ENCODE measurements around the gene MARCHF2. TPM values are rescaled to one million over a fixed set of nuclear protein-coding genes. Genes with fewer than 3 reads are reported as not detected.
A peak's percentile ranks its signal among the peaks of the same experiment; 100 is the strongest.

The MARCHF2 gene
- total RNA-seq, 2 experiments from 2014 or later: 9.1 to 10.1 TPM

DNA sequence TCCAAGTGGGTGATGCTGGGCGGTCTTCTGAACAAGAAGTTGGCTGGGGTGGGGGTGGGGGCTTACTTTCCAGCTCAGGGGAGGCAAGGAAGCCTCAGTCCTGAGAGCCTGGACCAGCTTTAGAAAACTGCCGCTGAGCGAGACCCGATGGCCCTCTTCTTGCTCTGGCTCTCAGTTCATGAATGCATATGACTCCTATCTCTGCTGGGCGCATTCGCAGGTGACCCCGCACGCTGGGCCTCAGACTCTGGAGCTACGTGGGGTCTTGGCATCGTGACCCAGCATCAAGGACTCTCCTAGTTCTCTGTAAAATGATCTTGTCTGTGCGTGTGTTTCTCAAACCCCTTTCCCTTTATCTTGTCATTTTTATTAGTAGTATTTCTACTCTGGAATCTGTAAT is 69.6 kb downstream of the MARCHF2 start:
- no peak for DNase-seq
- H3K4me1 Mint-ChIP-seq: peaks cover 69% of the 10 kb centered on the region
- POLR2A ChIA-PET: interaction anchor here (0.7 to 0.9 kb wide), 3 partner anchors 11 to 55 kb away, joined by 3 to 4 read pairs (median 3); no protein-coding TSS in a partner anchor
- no peak overlapping the region for H3K4me3 Mint-ChIP-seq
- CTCF ChIA-PET: interaction anchor here (0.9 to 1.2 kb wide), 3 partner anchors 11 to 95 kb away, joined by 4 read pairs; no protein-coding TSS in a partner anchor
- no peak for ATAC-seq
- H3K36me3 Mint-ChIP-seq (ENCODE audit: low read depth): peaks cover 75% of the 10 kb centered on the region
- no peaks in the 10 kb centered on the region for H3K27me3 Mint-ChIP-seq
- peak overlapping the region; percentile 39 for H3K27ac Mint-ChIP-seq
- intact Hi-C loops (cut with DNase I, micrococcal nuclease): loop anchor here in 1 of 2 experiments (5.0 kb wide), 1 partner anchor 35 kb away; no protein-coding TSS in a partner anchor
- no peaks in the 10 kb centered on the region for H3K9me3 Mint-ChIP-seq (ENCODE audit: low read depth)

DNA sequence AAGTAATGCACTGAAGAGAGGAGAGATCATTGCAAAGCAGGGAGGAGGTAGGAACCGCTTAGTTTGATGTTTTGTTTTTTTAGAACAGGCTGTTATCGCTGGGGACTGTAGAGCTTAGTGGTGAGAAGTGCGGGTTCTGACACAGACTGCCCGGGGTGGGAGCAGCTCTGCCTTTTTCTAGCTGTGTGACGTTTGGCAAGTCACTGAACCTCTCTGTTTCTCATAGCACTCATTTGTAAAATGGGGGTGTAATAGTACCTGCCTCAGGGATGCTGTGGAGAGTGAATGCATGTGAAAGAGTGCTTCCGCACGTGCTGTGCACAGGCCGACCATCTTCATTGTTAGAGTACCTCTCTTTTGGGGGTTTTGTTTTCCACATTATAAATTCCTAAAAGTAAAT is 70.1 kb downstream of the MARCHF2 start:
- Mint-ChIP-seq H3K36me3 (ENCODE audit: low read depth) (peaks cover 74% of the 10 kb centered on the region), H3K9me3 (ENCODE audit: low read depth) (no peaks in the 10 kb centered on the region), H3K27me3 (no peaks in the 10 kb centered on the region), H3K27ac (peak overlapping the region; percentile 39), H3K4me1 (peaks cover 69% of the 10 kb centered on the region), H3K4me3 (no peak overlapping the region)
- DNase-seq (no peak), ATAC-seq (no peak)
- CTCF ChIA-PET: interaction anchor here (0.9 to 1.1 kb wide), 2 partner anchors 11 to 21 kb away, joined by 4 read pairs; no protein-coding TSS in a partner anchor
- POLR2A ChIA-PET: interaction anchor here (0.9 kb wide), 1 partner anchor 29 kb away, joined by 3 read pairs; no protein-coding TSS in a partner anchor
- intact Hi-C loops (cut with DNase I, micrococcal nuclease): loop anchor here in 1 of 2 experiments (5.0 kb wide), 1 partner anchor 36 kb away; no protein-coding TSS in a partner anchor

DNA sequence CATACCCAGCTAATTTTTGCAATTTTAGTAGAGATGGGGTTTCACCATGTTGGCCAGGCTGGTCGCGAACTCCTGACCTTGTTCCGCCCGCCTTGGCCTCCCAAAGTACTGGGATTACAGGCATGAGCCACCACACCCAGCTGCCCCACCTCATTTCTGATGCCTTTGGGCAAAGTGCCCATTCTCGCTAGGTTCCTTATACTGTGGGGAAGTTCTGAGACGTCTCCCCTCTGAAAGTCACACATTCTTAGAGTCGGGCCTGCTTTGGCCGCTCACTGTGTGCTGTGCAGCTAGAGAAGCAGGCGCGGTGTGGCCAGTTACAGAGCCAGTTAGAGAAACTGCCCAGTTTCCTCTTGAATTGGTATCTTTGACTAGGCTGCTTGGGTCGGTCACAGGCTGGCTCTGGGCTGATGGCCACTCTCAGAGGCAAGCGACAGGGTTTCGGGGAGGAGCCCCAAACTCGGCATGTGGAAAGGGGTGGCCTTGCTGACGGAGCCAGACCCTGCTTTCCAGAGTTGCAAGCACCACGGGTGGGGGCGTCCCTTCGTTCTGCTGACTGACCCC is 71.3 kb downstream of the MARCHF2 start:
- intact Hi-C loops (cut with DNase I, micrococcal nuclease): loop anchor here in 1 of 2 experiments (5.0 kb wide), 1 partner anchor 37 kb away; no protein-coding TSS in a partner anchor
- Mint-ChIP-seq H3K9me3 (ENCODE audit: low read depth) (no peaks in the 10 kb centered on the region), H3K4me3 (no peak overlapping the region), H3K27me3 (no peaks in the 10 kb centered on the region), H3K36me3 (ENCODE audit: low read depth) (peaks cover 73% of the 10 kb centered on the region), H3K4me1 (peaks cover 57% of the 10 kb centered on the region), H3K27ac (no peak overlapping the region)
- ChIA-PET POLR2A (no interaction called here), CTCF (no interaction called here)
- ATAC-seq (no peak), DNase-seq (no peak)

DNA sequence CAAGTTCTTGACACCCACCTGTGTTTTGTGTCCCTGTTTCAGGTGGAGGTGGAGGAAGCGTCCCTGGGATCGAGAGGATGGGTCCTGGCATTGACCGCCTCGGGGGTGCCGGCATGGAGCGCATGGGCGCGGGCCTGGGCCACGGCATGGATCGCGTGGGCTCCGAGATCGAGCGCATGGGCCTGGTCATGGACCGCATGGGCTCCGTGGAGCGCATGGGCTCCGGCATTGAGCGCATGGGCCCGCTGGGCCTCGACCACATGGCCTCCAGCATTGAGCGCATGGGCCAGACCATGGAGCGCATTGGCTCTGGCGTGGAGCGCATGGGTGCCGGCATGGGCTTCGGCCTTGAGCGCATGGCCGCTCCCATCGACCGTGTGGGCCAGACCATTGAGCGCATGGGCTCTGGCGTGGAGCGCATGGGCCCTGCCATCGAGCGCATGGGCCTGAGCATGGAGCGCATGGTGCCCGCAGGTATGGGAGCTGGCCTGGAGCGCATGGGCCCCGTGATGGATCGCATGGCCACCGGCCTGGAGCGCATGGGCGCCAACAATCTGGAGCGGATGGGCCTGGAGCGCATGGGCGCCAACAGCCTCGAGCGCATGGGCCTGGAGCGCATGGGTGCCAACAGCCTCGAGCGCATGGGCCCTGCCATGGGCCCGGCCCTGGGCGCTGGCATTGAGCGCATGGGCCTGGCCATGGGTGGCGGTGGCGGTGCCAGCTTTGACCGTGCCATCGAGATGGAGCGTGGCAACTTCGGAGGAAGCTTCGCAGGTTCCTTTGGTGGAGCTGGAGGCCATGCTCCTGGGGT is 72.7 kb downstream of the MARCHF2 start:
- H3K36me3 Mint-ChIP-seq (ENCODE audit: low read depth): peaks cover 71% of the 10 kb centered on the region
- ChIA-PET POLR2A (interaction anchor here (0.6 kb wide), 2 partner anchors 52 to 794 kb away, joined by 3 read pairs; no protein-coding TSS in a partner anchor), CTCF (interaction anchor here (0.6 to 1.7 kb wide), 3 partner anchors 20 to 145 kb away, joined by 3 to 10 read pairs (median 4); no protein-coding TSS in a partner anchor)
- H3K4me3 Mint-ChIP-seq: no peak overlapping the region
- intact Hi-C loops (cut with DNase I, micrococcal nuclease): loop anchor here in 1 of 2 experiments (2.0 kb wide), 1 partner anchor 41 kb away; the partner anchor contains the start of gene HNRNPM
- no peaks in the 10 kb centered on the region for H3K9me3 Mint-ChIP-seq (ENCODE audit: low read depth)
- H3K27ac Mint-ChIP-seq: peak overlapping the region; percentile 95
- peaks cover 51% of the 10 kb centered on the region for H3K4me1 Mint-ChIP-seq
- no peak for DNase-seq
- H3K27me3 Mint-ChIP-seq: no peaks in the 10 kb centered on the region
- no peak for ATAC-seq

DNA sequence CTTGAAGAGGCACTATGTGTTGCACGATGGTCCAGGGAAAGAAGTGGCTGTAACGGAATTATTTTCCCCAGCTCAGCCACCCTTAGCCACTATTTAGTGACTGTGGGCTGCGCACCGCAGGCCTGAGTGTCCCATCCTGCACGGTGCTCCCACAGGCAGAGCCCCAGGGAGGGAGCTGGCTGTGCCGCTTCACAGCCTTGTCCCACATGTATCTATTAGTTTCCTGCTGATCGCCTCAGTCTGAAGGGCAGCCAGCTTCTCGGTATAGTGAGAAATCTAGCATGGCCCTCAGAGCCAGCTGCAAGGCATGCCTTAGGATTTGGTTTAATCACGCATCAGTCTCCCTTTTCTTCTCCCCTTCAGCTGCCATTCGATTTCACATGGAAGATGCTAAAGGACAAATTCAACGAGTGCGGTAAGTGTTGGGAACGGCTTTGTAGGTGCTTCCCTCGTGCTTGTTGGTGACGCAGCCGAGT is 73.6 kb downstream of the MARCHF2 start:
- Mint-ChIP-seq H3K27me3 (no peaks in the 10 kb centered on the region), H3K36me3 (ENCODE audit: low read depth) (peaks cover 63% of the 10 kb centered on the region), H3K9me3 (ENCODE audit: low read depth) (no peaks in the 10 kb centered on the region), H3K4me3 (no peak overlapping the region), H3K27ac (peak overlapping the region; percentile 95), H3K4me1 (peaks cover 41% of the 10 kb centered on the region)
- POLR2A ChIA-PET: interaction anchor here (0.5 to 0.8 kb wide), 5 partner anchors 27 to 793 kb away, joined by 3 to 8 read pairs (median 3); partner anchors contain the start of gene ZNF414
- ATAC-seq (no peak), DNase-seq (no peak)
- intact Hi-C loops (cut with DNase I, micrococcal nuclease): loop anchor here in 1 of 2 experiments (1.0 to 2.0 kb wide), 2 partner anchors 27 to 42 kb away; partner anchors contain the start of gene HNRNPM
- CTCF ChIA-PET: interaction anchor here (0.6 to 1.7 kb wide), 9 partner anchors 17 to 145 kb away, joined by 3 to 10 read pairs (median 5); partner anchors contain the start of gene ZNF414

DNA sequence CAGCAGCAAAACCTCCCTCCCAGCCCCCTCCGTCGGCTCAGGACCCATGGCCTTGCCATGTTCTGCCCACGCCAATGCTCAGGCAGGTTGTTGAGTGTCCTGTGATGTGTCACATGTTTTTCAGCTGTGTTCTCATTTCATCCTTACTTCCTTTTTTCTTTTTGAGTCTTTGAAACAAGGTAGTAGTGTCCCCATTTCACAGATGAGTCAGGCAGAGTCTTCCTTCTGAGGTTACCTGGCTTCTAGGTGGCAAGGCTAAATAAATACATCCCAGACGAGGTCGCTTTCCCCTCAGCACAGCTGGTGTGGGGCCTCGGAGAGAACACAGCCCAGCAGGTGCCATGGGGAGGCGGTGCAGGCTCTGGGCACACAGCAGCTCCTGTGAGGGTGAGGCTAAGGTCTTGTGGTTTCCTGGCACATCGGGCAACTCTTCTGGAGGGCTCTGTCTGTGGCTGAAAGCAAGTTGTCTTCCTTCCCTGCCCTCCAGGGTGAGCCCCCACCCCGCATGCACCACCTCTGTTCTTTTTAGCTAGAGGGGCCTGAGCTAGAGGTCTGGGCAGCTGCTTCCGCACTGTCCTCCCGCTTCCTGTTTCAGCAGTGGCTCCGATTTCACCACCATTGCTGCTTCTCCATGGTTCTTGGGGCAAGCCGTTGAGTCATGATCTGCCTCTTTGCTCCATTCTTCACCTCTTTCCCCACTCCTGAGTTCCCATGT is 74.2 kb downstream of the MARCHF2 start:
- ATAC-seq (peak; percentile 90), DNase-seq (peak; percentile 85)
- H3K9me3 Mint-ChIP-seq (ENCODE audit: low read depth): no peaks in the 10 kb centered on the region
- intact Hi-C loops (cut with DNase I, micrococcal nuclease): loop anchor here in 1 of 2 experiments (1.0 to 2.0 kb wide), 2 partner anchors 26 to 42 kb away; partner anchors contain the start of gene HNRNPM
- H3K27ac Mint-ChIP-seq: peak overlapping the region; percentile 95
- H3K4me3 Mint-ChIP-seq: no peak overlapping the region
- peaks cover 63% of the 10 kb centered on the region for H3K36me3 Mint-ChIP-seq (ENCODE audit: low read depth)
- CTCF ChIA-PET: interaction anchor here (0.5 to 1.7 kb wide), 11 partner anchors 14 to 154 kb away, joined by 3 to 10 read pairs (median 4); partner anchors contain the start of genes PRAM1 and ZNF414
- POLR2A ChIA-PET: interaction anchor here (0.5 to 1.2 kb wide), 4 partner anchors 9 to 264 kb away, joined by 3 to 8 read pairs (median 4); partner anchors contain the start of gene ZNF414
- H3K27me3 Mint-ChIP-seq: no peaks in the 10 kb centered on the region
- H3K4me1 Mint-ChIP-seq: peaks cover 38% of the 10 kb centered on the region

DNA sequence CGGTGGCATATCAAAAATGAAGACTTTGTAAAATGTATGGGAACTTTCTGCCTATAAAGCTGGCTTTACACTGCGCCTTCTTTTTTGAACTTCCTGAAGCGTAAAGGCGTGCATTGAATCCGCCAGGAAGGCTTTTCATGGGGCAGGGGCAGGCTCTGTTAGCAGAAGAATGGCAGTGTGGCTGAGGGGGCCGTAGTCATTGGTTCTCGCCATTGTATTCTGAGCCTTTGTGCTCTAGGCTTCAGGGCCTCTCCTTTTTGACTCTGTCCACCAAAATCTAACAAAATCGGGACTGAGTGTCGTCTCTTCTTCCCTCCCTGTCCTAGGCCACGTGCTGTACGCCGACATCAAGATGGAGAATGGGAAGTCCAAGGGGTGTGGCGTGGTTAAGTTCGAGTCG is 75.3 kb downstream of the MARCHF2 start:
- ChIA-PET CTCF (interaction anchor here (0.5 to 1.7 kb wide), 3 partner anchors 32 to 135 kb away, joined by 3 to 10 read pairs (median 3); no protein-coding TSS in a partner anchor), POLR2A (no interaction called here)
- Mint-ChIP-seq H3K27me3 (no peaks in the 10 kb centered on the region), H3K4me3 (no peak overlapping the region), H3K9me3 (ENCODE audit: low read depth) (no peaks in the 10 kb centered on the region), H3K4me1 (peaks cover 32% of the 10 kb centered on the region), H3K36me3 (ENCODE audit: low read depth) (peaks cover 56% of the 10 kb centered on the region), H3K27ac (peak overlapping the region; percentile 95)
- DNase-seq: no peak
- intact Hi-C loops (cut with DNase I, micrococcal nuclease): no loop called here
- ATAC-seq: no peak

Small RNAs within 50 kb of the gene (microRNA-seq; reads per million reads assigned to microRNA genes)
- gene MIR4999 (ENCODE audit: borderline replicate concordance): 5.6 reads per million, percentile 18 among the genes with 10 or more reads in this experiment

Other genes with a start within 250 kb of the MARCHF2 start
- gene CERS4, start 203.9 kb upstream of the MARCHF2 start, total RNA-seq: 10 to 100 TPM; 21.2 to 21.8 TPM
- 10 to 100 TPM; 39.9 to 41.4 TPM for gene CD320, start 104.9 kb upstream of the MARCHF2 start, total RNA-seq
- gene NDUFA7, start 91.9 kb upstream of the MARCHF2 start, total RNA-seq: 100 to 1,000 TPM in 1 of 2 experiments, 10 to 100 TPM in 1; 90.9 to 112 TPM
- 1,000 to 10,000 TPM; 1,994 to 2,316 TPM for gene RPS28, start 91.8 kb upstream of the MARCHF2 start, total RNA-seq
- 1 to 10 TPM in 1 of 2 experiments, under 1 TPM in 1; 0.98 to 1.1 TPM for gene KANK3, start 70.0 kb upstream of the MARCHF2 start, total RNA-seq
- gene ANGPTL4, start 49.1 kb upstream of the MARCHF2 start, total RNA-seq: 1 to 10 TPM; 7.4 to 7.9 TPM
- gene RAB11B, start 22.9 kb upstream of the MARCHF2 start, total RNA-seq: 10 to 100 TPM; 74.3 to 93.4 TPM
- gene HNRNPM, start 31.7 kb downstream of the MARCHF2 start, total RNA-seq: 100 to 1,000 TPM; 250 to 304 TPM
- 1 to 10 TPM in 1 of 2 experiments, under 1 TPM in 1; 0.90 to 1.1 TPM for gene PRAM1, start 89.3 kb downstream of the MARCHF2 start, total RNA-seq
- gene ZNF414, start 100.9 kb downstream of the MARCHF2 start, total RNA-seq: 10 to 100 TPM; 21.0 to 23.7 TPM
- gene MYO1F, start 164.1 kb downstream of the MARCHF2 start, total RNA-seq: 10 to 100 TPM; 13.7 to 18.3 TPM
- 1 to 10 TPM; 4.5 to 5.0 TPM for gene ADAMTS10, start 197.4 kb downstream of the MARCHF2 start, total RNA-seq
- not detected for gene NFILZ, start 217.3 kb downstream of the MARCHF2 start, total RNA-seq

Data from activated CD4-positive, alpha-beta T cell treated with anti-CD3 and anti-CD28 coated beads for 36 hours (primary cell).